Endodermal cell (in vitro differentiated cells): ENCODE measurements around the gene TMEFF1. TPM values are rescaled to one million over a fixed set of nuclear protein-coding genes. Genes with fewer than 3 reads are reported as not detected.

Source experiments
- DNase-seq: peaks from one replicate; pipeline ENCODE4 v3.0.0-alpha.2; 2017
- H3K27ac ChIP-seq: 2 replicates; pipeline ENCODE4 v1.5.1; 2013; ENCODE audit warnings: mild to moderate bottlenecking, low read depth, low read length, moderate library complexity
- H3K27me3 ChIP-seq: 2 replicates; pipeline ENCODE4 v1.6.1; 2013; ENCODE audit warnings: mild to moderate bottlenecking, low read length, moderate library complexity; ENCODE audit not compliant: insufficient read depth, control insufficient read depth, poor library complexity, severe bottlenecking
- H3K36me3 ChIP-seq: 2 replicates; pipeline ENCODE4 v1.7.0; 2013; ENCODE audit warnings: mild to moderate bottlenecking, low read length, moderate library complexity; ENCODE audit not compliant: control insufficient read depth, insufficient read depth
- H3K4me1 ChIP-seq: one replicate; pipeline ENCODE4 v1.7.0; 2013; ENCODE audit warnings: low read length; ENCODE audit not compliant: control insufficient read depth, insufficient read depth
- H3K4me3 ChIP-seq: 2 replicates; pipeline ENCODE4 v1.5.1; 2013; ENCODE audit warnings: mild to moderate bottlenecking, low read length, moderate library complexity
- H3K9ac ChIP-seq: 2 replicates; pipeline ENCODE4 v1.6.1; 2013; ENCODE audit warnings: mild to moderate bottlenecking, low read length, moderate library complexity; ENCODE audit not compliant: poor library complexity, severe bottlenecking; ENCODE audit errors: extremely low read depth
- H3K9me3 ChIP-seq: 2 replicates; pipeline ENCODE4 v1.6.1; 2013; ENCODE audit warnings: mild to moderate bottlenecking, low read length, moderate library complexity; ENCODE audit not compliant: control insufficient read depth
- H3K27ac Mint-ChIP-seq: 2 replicates; pipeline ENCODE4 v1.8.0; 2020; ENCODE audit warnings: mixed read lengths
- H3K27me3 Mint-ChIP-seq: 2 replicates; pipeline ENCODE4 v1.8.0; 2021; ENCODE audit warnings: mild to moderate bottlenecking, mixed read lengths; ENCODE audit not compliant: insufficient read depth
- H3K36me3 Mint-ChIP-seq: 2 replicates; pipeline ENCODE4 v1.8.0; 2020; ENCODE audit warnings: low read depth, mixed read lengths
- H3K4me1 Mint-ChIP-seq: 2 replicates; pipeline ENCODE4 v1.8.0; 2020; ENCODE audit warnings: mixed read lengths
- H3K4me3 Mint-ChIP-seq: 2 replicates; pipeline ENCODE4 v1.8.0; 2020; ENCODE audit warnings: mild to moderate bottlenecking, moderate library complexity, mixed read lengths
- H3K9me3 Mint-ChIP-seq: 2 replicates; pipeline ENCODE4 v1.8.0; 2020; ENCODE audit warnings: mild to moderate bottlenecking, mixed read lengths
- CTCF ChIP-seq: fragments of 200-600 bp; sonication (generic); conservative IDR thresholded peaks from 2 replicates; pipeline ENCODE4 v1.5.0; 2021; ENCODE audit warnings: antibody characterized with exemption, mild to moderate bottlenecking
- WGBS, 2 experiments: methylation state at CpG; one replicate each; pipeline versions ENCODE4 v1.1.5 to v1.1.7; 2013; ENCODE audit warnings: missing lambda C conversion rate in 2 of 2, mixed read lengths in 1 of 2; ENCODE audit not compliant: insufficient coverage in 1 of 2, insufficient read length in 1 of 2; 5-methylcytosine and 5-hydroxymethylcytosine counted together
- total RNA-seq, 2 donors: library from RNA; stranded (reverse); fragmentation: NEBNext Ultra II Directional in 1 of 2; extraction: Animal tissue kit (Norgen Biotek cat#: 25700) in 1 of 2; gene quantifications; 2 replicates in 1 of 2; 3 replicates in 1 of 2; pipeline ENCODE4 v1.2.1, GENCODE V29; 2021

Gene TMEFF1
- total RNA-seq, 2 donors from 2014 or later = 67.5 to 111 TPM

GRCh38 chr9:100534401-100534800 is 61.5 kb downstream of the TMEFF1 start:
- TF ChIP-seq CTCF = no peak
- DNase-seq = no peak
- no peaks in the 10 kb centered on the region for H3K4me1 Mint-ChIP-seq
- no peak overlapping the region for H3K4me3 Mint-ChIP-seq
- peak overlapping the region; percentile 19 for H3K27ac ChIP-seq
- H3K36me3 ChIP-seq = peaks cover 21% of the 10 kb centered on the region
- no peak overlapping the region for H3K4me3 ChIP-seq
- H3K9me3 Mint-ChIP-seq = peaks cover 18% of the 10 kb centered on the region
- H3K4me1 ChIP-seq = no peaks in the 10 kb centered on the region
- WGBS, 2 experiments = 91 to 98% methylated on average over 4 of the region's 4 CpGs
- no peaks in the 10 kb centered on the region for H3K27me3 ChIP-seq
- no peak overlapping the region for H3K27ac Mint-ChIP-seq
- peaks cover 45% of the 10 kb centered on the region for H3K36me3 Mint-ChIP-seq
- no peaks in the 10 kb centered on the region for H3K27me3 Mint-ChIP-seq
- H3K9me3 ChIP-seq = peaks cover 4% of the 10 kb centered on the region
- H3K9ac ChIP-seq = no peak overlapping the region

- no peak overlapping the region for H3K27ac ChIP-seq
- no peaks in the 10 kb centered on the region for H3K4me1 ChIP-seq
- peaks cover 49% of the 10 kb centered on the region for H3K9me3 Mint-ChIP-seq
- peaks cover 86% of the 10 kb centered on the region for H3K36me3 Mint-ChIP-seq
- H3K4me3 ChIP-seq = no peak overlapping the region
- H3K9ac ChIP-seq = no peak overlapping the region
- H3K27me3 Mint-ChIP-seq = no peaks in the 10 kb centered on the region
- TF ChIP-seq CTCF = no peak
- H3K27me3 ChIP-seq = no peaks in the 10 kb centered on the region
- H3K4me3 Mint-ChIP-seq = no peak overlapping the region
- peaks cover 52% of the 10 kb centered on the region for H3K9me3 ChIP-seq
- WGBS, 2 experiments = 93 to 100% methylated on average over 6 to 12 of the region's 12 CpGs
- no peak for DNase-seq
- H3K27ac Mint-ChIP-seq = no peak overlapping the region
- H3K36me3 ChIP-seq = peaks cover 68% of the 10 kb centered on the region
- H3K4me1 Mint-ChIP-seq = no peaks in the 10 kb centered on the region
Observed at GRCh38 chr9:100540327-100540726, 67.4 kb downstream of the TMEFF1 start.

- DNase-seq = no peak
- Mint-ChIP-seq H3K27ac (peak overlapping the region; percentile 7), H3K4me3 (no peak overlapping the region), H3K4me1 (no peaks in the 10 kb centered on the region), H3K9me3 (peaks cover 23% of the 10 kb centered on the region), H3K36me3 (peaks cover 61% of the 10 kb centered on the region), H3K27me3 (no peaks in the 10 kb centered on the region)
- Histone ChIP-seq H3K9me3 (peaks cover 23% of the 10 kb centered on the region), H3K9ac (no peak overlapping the region), H3K27ac (no peak overlapping the region), H3K4me1 (no peaks in the 10 kb centered on the region), H3K4me3 (no peak overlapping the region), H3K27me3 (no peaks in the 10 kb centered on the region), H3K36me3 (peaks cover 77% of the 10 kb centered on the region)
- WGBS, 2 experiments = 94 to 100% methylated on average over 3 to 5 of the region's 5 CpGs
- TF ChIP-seq CTCF = no peak
Observed at GRCh38 chr9:100549048-100549447, 76.1 kb downstream of the TMEFF1 start.
